ENCODE data around the gene SHANK3.
"Not testable (repeated sequence)": the region's sequence is repeated elsewhere in the genome, so short reads cannot be mapped to it uniquely, and the experiment has no call there.

The SHANK3 gene

GRCh38 chr22:50672471-50673230, at the start of gene SHANK3:
SHANK3 (plus strand) TSS chr22:50672823.
- DNase-seq (ENCODE audit: low spot score), result no peak

DNA sequence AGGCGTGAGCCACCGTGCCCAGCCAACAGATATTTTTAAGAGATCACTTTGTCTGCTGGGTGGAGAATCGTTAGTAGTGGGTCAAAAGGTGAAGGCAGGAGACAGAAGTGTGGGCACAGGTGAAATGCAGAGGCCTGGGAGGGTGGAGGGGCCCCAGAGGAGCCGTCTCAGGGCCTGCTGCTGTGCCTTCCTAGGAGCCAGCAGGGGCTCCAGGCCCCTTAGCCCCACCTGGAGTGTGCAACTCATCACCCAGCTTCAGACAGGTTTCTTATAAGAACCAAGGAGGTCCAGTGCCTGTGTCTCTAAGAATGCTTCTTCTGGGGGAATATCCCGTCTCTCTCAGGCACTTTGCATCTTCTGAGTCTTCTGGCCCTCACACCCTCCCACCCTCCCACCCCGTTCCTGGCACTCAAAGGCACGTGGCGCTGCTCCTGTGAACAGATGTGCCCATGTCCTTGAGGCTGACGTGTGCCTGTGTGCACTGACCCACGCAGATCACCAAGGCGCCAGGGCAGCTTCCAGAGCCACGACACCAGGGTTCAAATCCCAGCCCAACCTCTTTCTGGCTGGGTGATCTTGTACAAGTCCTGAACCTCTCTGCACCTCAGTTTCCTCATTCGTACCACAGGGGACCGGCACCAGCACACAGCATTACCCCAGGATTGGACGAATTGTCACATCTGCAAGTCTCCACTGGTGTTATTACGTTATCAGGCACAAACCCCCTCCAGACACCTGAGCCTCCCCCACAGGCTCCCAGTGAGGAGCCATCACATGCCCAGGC, 48.1 kb upstream of the SHANK3 start:
- DNase-seq (ENCODE audit: low spot score), result no peak

DNA sequence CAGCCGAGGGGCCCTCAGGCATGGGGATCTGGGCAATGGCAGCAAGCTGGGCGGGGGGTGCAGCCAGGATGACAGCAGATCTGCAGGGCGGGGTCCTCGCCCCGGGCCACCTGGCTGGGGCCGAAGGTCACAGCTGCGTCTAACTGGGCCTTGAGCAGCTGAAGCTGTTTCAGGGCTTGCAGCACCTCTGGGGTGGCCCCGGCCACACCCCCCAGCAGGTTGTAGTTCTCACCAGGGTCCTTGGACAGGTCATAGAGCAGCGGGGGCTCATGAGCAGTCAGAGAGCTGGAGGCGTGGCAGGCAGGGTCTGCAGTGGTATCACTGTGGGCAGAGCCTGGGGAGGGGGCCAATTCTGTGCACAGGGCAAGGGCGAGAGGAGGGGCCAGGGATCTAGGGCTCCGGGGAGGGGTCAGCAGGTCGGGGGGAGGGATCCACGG, 47.5 kb upstream of the SHANK3 start:
- no peak for DNase-seq (ENCODE audit: low spot score)

- no peak for DNase-seq (ENCODE audit: low spot score)
Observed at GRCh38 chr22:50625568-50626313, 46.9 kb upstream of the SHANK3 start.

DNA sequence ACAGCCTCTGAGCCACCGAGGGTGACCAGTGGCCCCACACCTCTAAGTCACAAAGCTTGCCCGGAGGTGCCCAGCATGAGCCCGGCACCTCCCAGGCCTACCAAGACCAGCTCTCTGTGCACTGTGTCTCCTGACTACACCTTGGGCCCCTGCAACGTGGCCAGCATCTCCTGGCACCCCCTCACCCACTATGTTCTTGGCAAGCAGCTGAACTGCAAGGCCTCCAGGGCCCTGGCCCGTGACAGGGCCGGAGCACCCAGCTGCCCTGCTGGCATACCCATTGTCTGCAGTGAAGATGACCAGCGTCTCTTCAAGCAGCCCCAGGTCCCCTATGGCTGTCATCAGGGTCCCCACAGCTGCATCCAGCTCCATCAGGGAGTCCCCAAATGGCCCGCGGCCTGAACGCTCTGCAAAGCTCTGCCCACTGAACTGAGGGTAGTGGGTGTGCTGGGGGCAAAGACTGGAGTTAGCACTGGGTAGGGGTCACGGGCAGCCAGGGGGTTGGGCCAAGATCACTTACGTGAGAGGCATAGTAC, 46.2 kb upstream of the SHANK3 start:
- DNase-seq (ENCODE audit: low spot score), result no peak

DNA sequence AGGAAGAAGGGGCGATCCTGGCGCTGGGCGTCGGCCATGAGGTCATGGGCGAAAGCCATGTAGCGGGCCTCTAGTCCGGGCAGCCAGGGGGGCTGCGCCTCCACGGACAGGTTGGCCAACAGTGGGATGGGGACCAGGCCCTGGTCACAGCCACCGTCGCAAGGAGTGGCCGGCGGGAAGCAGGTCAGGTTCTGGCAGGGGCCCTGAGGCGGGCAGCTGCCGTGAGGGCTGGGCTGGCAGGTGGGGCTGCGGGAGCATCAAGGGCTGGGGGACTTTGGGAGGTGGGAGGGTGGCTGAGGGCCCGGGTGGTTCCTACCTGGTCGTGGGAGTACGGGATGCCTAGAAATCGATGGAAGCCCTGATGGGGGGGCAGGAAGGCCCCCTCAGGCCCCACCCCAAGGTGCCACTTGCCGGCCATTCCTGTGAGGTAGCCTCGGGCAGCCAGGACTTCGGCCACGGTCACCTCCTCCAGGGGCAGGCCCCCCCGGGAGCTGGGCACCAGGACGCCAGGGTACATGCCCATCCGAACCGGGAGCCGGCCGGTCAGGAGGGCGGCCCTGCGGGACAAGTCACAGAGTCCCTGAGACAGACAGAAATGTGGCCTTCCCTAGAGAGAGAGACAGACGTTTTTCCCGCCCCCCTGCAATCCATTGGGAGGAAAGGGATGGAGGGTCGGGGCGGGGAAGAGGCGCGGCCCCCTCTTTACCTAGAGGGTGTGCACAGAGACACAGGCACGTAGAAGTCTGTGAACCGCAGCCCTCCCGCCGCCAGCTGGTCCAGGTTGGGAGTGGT, 45.6 kb upstream of the SHANK3 start:
- no peak for DNase-seq (ENCODE audit: low spot score)

DNA sequence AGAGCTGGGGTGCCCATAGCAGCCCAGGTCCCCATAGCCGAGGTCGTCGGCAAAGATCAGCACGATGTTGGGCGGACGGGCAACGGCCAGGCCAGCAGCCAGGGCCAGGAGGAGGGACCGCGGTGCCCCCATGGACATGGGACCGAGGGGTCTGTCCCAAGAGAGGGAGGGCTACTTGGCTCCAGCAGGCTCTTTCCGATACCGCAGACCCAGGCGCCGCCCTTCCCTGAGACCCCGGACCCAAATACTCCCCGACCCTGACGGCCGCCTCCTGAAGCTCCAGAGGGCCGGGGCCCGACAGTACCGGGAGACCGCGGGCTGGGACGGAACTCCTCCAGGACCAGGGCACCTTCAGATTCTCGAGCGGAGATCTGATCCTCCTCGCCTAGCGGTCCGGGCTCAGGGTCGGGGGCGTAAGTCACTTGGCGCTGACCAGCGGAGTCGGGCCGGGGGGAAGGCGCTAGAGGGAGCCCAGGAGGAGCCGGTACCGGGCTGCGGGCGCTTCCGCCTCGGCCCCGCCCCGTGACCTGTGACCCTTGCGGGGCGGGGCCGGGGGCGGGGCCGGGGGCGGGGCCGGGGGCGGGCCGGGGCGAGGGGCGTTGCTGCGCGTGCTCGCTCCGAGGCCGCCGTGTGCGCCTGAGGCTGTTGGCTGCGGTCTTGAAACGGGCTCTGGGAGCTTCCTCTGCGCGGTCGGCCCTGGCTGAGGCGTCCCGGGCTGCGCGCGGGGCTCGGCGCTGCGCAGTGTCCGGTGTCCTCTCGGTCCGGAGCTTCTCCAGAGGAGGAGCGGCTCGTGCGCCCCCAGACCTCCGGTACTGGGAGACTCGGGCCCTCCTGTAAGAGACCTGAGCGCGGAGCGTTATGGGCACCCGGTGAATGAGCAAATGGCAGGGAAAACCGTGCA, 44.7 kb upstream of the SHANK3 start, which contains the start of gene ARSA:
TSS of gene ARSA (minus strand) at position 511 of the 901 bp plus-strand sequence. CDS start at position 138, 373 bp downstream.
- DNase-seq (ENCODE audit: low spot score), result peak; percentile 82

- DNase-seq (ENCODE audit: low spot score), result no peak
Observed at GRCh38 chr22:50628543-50629134, 44.0 kb upstream of the SHANK3 start.

DNA sequence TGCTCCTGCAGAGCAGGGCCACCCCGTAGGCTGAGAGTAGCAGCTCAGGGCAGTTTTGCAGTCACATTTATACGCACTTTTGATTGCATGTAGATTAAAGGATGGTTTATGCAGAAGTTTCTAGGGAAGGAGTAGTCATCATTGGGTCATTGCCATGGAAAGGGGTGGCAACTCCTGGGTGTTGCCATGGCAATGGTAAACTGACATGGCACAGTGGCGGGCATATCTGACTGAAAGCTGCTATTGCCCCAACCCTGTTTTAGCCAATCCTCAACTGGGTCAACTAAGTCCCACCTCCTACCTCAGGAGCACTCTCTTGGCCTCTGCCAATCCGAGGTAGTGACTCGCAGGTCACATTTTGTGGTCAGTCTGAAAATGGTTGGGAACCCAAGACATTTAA, 42.2 kb upstream of the SHANK3 start:
- DNase-seq (ENCODE audit: low spot score), result no peak

DNA sequence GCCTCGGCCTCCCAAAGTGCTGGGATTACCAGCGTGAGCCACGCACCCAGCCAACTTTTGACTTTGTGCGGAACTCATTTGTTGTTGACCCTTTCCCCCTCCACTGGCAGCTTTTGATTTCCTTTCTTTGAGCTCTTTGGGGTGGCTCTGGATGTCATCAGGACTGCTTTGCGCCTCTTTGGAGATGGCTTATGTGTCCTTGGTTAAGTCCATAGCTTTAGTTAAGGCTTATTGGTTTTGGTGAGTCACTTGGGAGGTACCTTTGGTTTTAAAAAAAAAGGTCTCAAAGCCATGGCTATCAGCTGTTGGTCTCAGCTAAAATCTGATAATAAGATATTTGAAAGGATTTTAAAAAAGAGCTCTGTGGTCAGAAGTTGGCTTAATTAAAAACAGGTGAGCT, 39.5 kb upstream of the SHANK3 start:
- DNase-seq (ENCODE audit: low spot score), result no peak

DNA sequence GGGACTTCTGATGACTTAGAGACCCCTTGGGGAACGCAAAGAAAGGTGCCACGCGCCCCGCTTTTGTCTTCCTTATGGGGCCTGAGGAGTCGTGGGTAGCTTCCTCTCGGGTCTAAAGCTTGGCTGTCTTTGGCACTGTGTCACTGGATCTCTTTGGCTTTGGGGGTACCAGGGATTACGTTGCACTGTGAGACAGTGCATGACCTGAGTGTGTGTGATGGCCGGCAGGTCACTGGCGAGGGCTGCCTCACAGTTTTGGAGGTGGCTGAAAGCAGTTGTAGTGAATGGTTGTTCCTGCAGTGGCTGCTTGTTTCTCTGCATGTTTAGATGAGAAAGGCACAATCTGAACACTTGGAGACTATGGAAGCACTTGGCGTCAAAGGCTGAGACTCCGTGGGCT, 38.9 kb upstream of the SHANK3 start:
- no peak for DNase-seq (ENCODE audit: low spot score)

DNA sequence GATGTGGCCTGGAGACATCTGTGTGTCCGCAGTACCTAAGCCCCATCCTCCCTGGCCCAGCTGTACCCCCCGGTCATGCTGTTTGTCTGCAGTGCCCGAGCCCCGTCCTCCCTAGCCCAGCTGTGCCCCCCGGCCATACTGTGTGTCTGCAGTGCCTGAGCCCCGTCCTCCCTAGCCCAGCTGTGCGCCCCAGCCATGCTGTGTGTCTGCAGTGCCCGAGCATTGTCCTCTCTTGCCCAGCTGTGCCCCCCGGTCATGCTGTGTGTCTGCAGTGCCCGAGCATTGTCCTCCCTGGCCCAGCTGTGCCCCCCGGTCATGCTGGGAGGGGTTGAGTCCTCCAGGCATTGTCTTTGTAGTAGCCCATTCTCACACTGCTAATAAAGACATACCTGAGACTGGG, 37.0 kb upstream of the SHANK3 start:
- no peak for DNase-seq (ENCODE audit: low spot score)

GRCh38 chr22:50640296-50640695, 32.3 kb upstream of the SHANK3 start:
- DNase-seq (ENCODE audit: low spot score), result not testable (repeated sequence)

- DNase-seq (ENCODE audit: low spot score), result no peak
Observed at GRCh38 chr22:50640857-50641647, 31.6 kb upstream of the SHANK3 start.

- DNase-seq (ENCODE audit: low spot score), result no peak
Observed at GRCh38 chr22:50641696-50642607, 30.7 kb upstream of the SHANK3 start.

- DNase-seq (ENCODE audit: low spot score), result not testable (repeated sequence)
Observed at GRCh38 chr22:50643021-50643820, 29.4 kb upstream of the SHANK3 start.

GRCh38 chr22:50643821-50644101, 28.9 kb upstream of the SHANK3 start:
- not testable (repeated sequence) for DNase-seq (ENCODE audit: low spot score)
